IMR-90 (cell line): ENCODE measurements around the gene KDM5B.

Source experiments
- BHLHE40 ChIP-seq: fragments of 150-350 bp; IDR thresholded peaks from 2 replicates; pipeline ENCODE4 v1.6.1; 2016; ENCODE audit warnings: mild to moderate bottlenecking, low read depth, low read length
- CEBPB ChIP-seq: IDR thresholded peaks from 2 replicates; pipeline ENCODE4 v1.6.1; 2012; ENCODE audit warnings: low read depth, low read length, improper control_type of control experiment
- CTCF ChIP-seq: conservative IDR thresholded peaks from 2 replicates; pipeline ENCODE4 v1.5.1; 2012; ENCODE audit warnings: mild to moderate bottlenecking, low read depth, low read length, improper control_type of control experiment
- ELK1 ChIP-seq: fragments of 150-350 bp; IDR thresholded peaks from 2 replicates; pipeline ENCODE4 v1.6.1; 2016; ENCODE audit warnings: low read depth, mild to moderate bottlenecking, low read length, moderate library complexity, borderline replicate concordance
- FOS ChIP-seq: fragments of 150-350 bp; IDR thresholded peaks from 2 replicates; pipeline ENCODE4 v1.6.1; 2016; ENCODE audit warnings: low read depth, low read length
- MAFK ChIP-seq: IDR thresholded peaks from 2 replicates; pipeline ENCODE4 v1.6.1; 2012; ENCODE audit warnings: low read depth, low read length, improper control_type of control experiment
- MAZ ChIP-seq: IDR thresholded peaks from 2 replicates; pipeline ENCODE4 v1.6.1; 2012; ENCODE audit warnings: low read depth, mild to moderate bottlenecking, low read length, improper control_type of control experiment, moderate library complexity, borderline replicate concordance
- MXI1 ChIP-seq: IDR thresholded peaks from 2 replicates; pipeline ENCODE4 v1.6.1; 2012; ENCODE audit warnings: low read depth, mild to moderate bottlenecking, low read length, moderate library complexity, borderline replicate concordance
- NFE2L2 ChIP-seq: fragments of 150-350 bp; IDR thresholded peaks from 2 replicates; pipeline ENCODE4 v1.6.1; 2016; ENCODE audit warnings: low read depth, mild to moderate bottlenecking, low read length
- POLR2A ChIP-seq: IDR thresholded peaks from 2 replicates; pipeline ENCODE4 v1.6.1; 2012; ENCODE audit warnings: mild to moderate bottlenecking, low read depth, low read length
- RAD21 ChIP-seq: IDR thresholded peaks from 2 replicates; pipeline ENCODE4 v1.6.1; 2012; ENCODE audit warnings: low read length, improper control_type of control experiment
- SMC3 ChIP-seq: fragments of 150-350 bp; IDR thresholded peaks from 2 replicates; pipeline ENCODE4 v1.6.1; 2016; ENCODE audit warnings: low read depth, mild to moderate bottlenecking, antibody characterized with exemption, low read length, moderate library complexity
- USF2 ChIP-seq: fragments of 150-350 bp; IDR thresholded peaks from 2 replicates; pipeline ENCODE4 v1.6.1; 2017; ENCODE audit warnings: mild to moderate bottlenecking, antibody characterized with exemption, low read length, low read depth

DNA sequence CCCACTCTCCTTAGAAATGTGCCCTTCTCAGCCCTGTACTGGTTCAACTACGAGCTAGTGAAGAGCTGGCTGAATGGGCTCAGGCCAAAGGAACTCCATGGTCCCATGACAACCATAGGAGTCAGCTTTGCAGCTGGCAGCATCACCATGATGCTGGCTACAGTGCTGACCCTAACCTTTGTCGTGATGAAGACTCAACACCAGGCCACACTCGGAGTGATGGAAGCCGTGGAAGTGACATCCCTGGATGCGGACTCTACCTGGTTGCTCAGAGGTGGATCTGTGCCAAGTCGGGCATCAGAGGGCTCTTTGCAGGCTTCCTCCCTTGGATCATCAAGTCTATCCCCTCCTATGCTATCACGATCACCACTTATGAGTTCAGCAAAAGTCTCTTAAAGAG is 11.6 kb downstream of the KDM5B start:
- TF ChIP-seq POLR2A (no peak), CTCF (no peak), MAZ (no peak), ELK1 (no peak), NFE2L2 (no peak), CEBPB (no peak), SMC3 (no peak), USF2 (no peak), MXI1 (no peak), RAD21 (no peak), FOS (no peak), BHLHE40 (no peak), MAFK (no peak)
